DOHH2 (cell line): ENCODE data around the gene TUBB1.

Experiments
- CTCF ChIP-seq: fragments of 200-600 bp; sonication (generic); IDR thresholded peaks from one replicate; pipeline ENCODE4 v1.5.1; 2014; ENCODE audit warnings: antibody characterized with exemption, mild to moderate bottlenecking, low read depth, low read length; ENCODE audit not compliant: poor library complexity, severe bottlenecking
- EZH2phosphoT487 ChIP-seq: fragments of 200-600 bp; sonication (generic); IDR thresholded peaks from 2 replicates; pipeline ENCODE4 v1.6.1; 2017; ENCODE audit warnings: borderline replicate concordance, mild to moderate bottlenecking, antibody characterized with exemption, low read length, moderate library complexity, mixed read lengths

DNA sequence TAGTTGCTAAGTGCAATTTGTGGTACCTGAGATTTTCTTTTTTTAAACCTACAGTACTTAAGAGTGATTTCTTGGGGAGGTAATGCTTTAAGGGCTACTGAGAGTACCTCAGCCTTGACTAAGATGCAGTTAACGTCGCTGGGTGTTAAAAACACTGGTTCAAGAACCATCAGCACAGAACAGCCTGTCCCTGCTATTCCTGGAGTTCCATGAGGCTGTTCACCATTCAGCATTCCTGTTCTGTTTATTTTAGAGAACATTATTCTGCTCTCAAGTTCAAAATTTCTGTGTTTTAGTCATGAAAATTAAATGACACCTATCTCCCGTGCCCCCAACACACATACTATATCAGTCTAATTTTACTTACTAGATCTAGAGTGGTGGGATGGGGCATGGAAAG lies 25.1 kb downstream of the TUBB1 start:
- TF ChIP-seq CTCF: no peak
- no peak for TF ChIP-seq EZH2phosphoT487
